CD4-positive, alpha-beta T cell (primary cell): Measurements from ENCODE around the gene TAF3. TPM values are rescaled to one million over a fixed set of nuclear protein-coding genes. Genes with fewer than 3 reads are reported as not detected.

Experiments used
- ATAC-seq: fragments of 200-7000 bp; cut with Tn5 transposase; one replicate; pipeline ENCODE4 v1.10.0; 2022; ENCODE audit warnings: mild to moderate bottlenecking; ENCODE audit not compliant: poor library complexity
- CTCF ChIA-PET: fragments of 350-600 bp; sonication (Branson Sonifier 250); formaldehyde crosslinking; loops from one replicate; lab custom pipeline; 2021; ENCODE audit warnings: antibody characterized with exemption, inconsistent platforms; lab: Charles Lee
- POLR2A ChIA-PET: fragments of 350-600 bp; sonication (Branson Sonifier 250); formaldehyde crosslinking; loops from one replicate; lab custom pipeline; 2021; ENCODE audit warnings: antibody characterized with exemption, inconsistent platforms; lab: Charles Lee
- DNase-seq, 14 experiments: peaks; one replicate each; pipeline ENCODE4 v3.0.0-alpha.2; 2013 to 2020; ENCODE audit warnings: mixed read lengths in 2 of 14
- H3K27ac ChIP-seq, 2 donors: one replicate each; pipeline versions ENCODE4 v1.5.1 to v1.7.0; 2013; ENCODE audit warnings: low read length in 2 of 2, low read depth in 1 of 2, mild to moderate bottlenecking in 1 of 2
- H3K27me3 ChIP-seq, 2 experiments: 1 replicate in 1 of 2; 2 replicates in 1 of 2; pipeline versions ENCODE4 v1.6.1 to v1.7.0; 2013; ENCODE audit warnings: low read length in 2 of 2, control low read depth in 1 of 2, mild to moderate bottlenecking in 1 of 2, moderate library complexity in 1 of 2; ENCODE audit not compliant: insufficient read depth in 2 of 2, control insufficient read depth in 1 of 2
- H3K36me3 ChIP-seq: one replicate; pipeline ENCODE4 v1.6.1; 2013; ENCODE audit warnings: low read length, control low read depth; ENCODE audit not compliant: insufficient read depth
- H3K4me1 ChIP-seq: one replicate; pipeline ENCODE4 v1.6.1; 2013; ENCODE audit warnings: low read length, control low read depth; ENCODE audit not compliant: insufficient read depth
- H3K4me3 ChIP-seq: one replicate; pipeline ENCODE4 v1.5.1; 2013; ENCODE audit warnings: mild to moderate bottlenecking, low read length, moderate library complexity
- H3K9me3 ChIP-seq, 2 experiments: 1 replicate in 1 of 2; 2 replicates in 1 of 2; pipeline versions ENCODE4 v1.6.1 to v1.7.0; 2013; ENCODE audit warnings: low read length in 2 of 2, mild to moderate bottlenecking in 2 of 2, control low read depth in 1 of 2, moderate library complexity in 1 of 2; ENCODE audit not compliant: control insufficient read depth in 1 of 2, insufficient read depth in 1 of 2
- H3K27ac Mint-ChIP-seq: one replicate; pipeline ENCODE4 v1.8.0; 2020; ENCODE audit warnings: mixed read lengths
- H3K27me3 Mint-ChIP-seq: one replicate; pipeline ENCODE4 v1.8.0; 2021; ENCODE audit warnings: mixed read lengths
- H3K36me3 Mint-ChIP-seq: one replicate; pipeline ENCODE4 v1.8.0; 2021; ENCODE audit warnings: low read depth, mixed read lengths
- H3K4me1 Mint-ChIP-seq: one replicate; pipeline ENCODE4 v1.8.0; 2021; ENCODE audit warnings: low read depth, mixed read lengths
- H3K4me3 Mint-ChIP-seq: one replicate; pipeline ENCODE4 v1.8.0; 2020; ENCODE audit warnings: mild to moderate bottlenecking, mixed read lengths
- H3K9me3 Mint-ChIP-seq: one replicate; pipeline ENCODE4 v1.8.0; 2020; ENCODE audit warnings: mixed read lengths
- intact Hi-C, 2 experiments: fragments of 100-400 bp; cut with DNase I in 1 of 2; cut with micrococcal nuclease in 1 of 2; formaldehyde crosslinking; loops; one replicate each; pipeline versions ENCODE4 v1.15.1 to v1.9.0; 2023 to 2025; cut with DNase I, micrococcal nuclease
- total RNA-seq, 174 experiments: library from RNA in 2 of 174; stranded (reverse) in 2 of 174; gene quantifications; one replicate each; pipeline ENCODE4 v1.2.3 and lab custom pipeline; 2021 to 2026
- TF ChIP-seq, protein P1 (sequence below): fragments of 200-600 bp; IDR thresholded peaks from one replicate; pipeline ENCODE4 v1.8.0; 2022; ENCODE audit warnings: antibody characterized with exemption, mild to moderate bottlenecking

TAF3 gene
- total RNA-seq, 2 experiments from 2014 or later: 12.6 to 12.8 TPM

DNA sequence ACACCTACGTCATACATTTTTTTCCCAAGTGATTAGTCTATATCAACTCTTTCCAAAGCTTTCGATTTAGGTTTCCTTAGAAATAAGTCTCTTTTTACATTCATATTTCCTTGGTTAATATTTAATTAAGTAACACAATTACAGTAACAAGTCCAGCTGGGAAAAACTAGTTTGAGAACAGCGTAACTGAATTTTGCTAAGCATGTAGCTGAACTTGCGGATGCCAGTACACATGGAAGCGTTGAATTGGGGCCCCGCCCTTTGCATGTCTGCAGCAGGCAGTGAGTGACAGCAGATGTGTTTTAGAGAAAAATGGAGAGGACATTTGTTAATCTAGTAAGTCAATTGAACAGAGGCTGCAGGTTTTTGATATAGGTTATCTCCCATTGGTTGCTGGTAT lies 72.5 kb downstream of the TAF3 start:
- Histone ChIP-seq H3K27ac (no peak overlapping the region), H3K27me3 (no peaks in the 10 kb centered on the region), H3K4me3 (no peak overlapping the region), H3K4me1 (no peaks in the 10 kb centered on the region), H3K9me3 (no peaks in the 10 kb centered on the region), H3K36me3 (no peaks in the 10 kb centered on the region)
- TF ChIP-seq, protein P1, sequence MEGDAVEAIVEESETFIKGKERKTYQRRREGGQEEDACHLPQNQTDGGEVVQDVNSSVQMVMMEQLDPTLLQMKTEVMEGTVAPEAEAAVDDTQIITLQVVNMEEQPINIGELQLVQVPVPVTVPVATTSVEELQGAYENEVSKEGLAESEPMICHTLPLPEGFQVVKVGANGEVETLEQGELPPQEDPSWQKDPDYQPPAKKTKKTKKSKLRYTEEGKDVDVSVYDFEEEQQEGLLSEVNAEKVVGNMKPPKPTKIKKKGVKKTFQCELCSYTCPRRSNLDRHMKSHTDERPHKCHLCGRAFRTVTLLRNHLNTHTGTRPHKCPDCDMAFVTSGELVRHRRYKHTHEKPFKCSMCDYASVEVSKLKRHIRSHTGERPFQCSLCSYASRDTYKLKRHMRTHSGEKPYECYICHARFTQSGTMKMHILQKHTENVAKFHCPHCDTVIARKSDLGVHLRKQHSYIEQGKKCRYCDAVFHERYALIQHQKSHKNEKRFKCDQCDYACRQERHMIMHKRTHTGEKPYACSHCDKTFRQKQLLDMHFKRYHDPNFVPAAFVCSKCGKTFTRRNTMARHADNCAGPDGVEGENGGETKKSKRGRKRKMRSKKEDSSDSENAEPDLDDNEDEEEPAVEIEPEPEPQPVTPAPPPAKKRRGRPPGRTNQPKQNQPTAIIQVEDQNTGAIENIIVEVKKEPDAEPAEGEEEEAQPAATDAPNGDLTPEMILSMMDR: no peak
- Mint-ChIP-seq H3K27ac (no peak overlapping the region), H3K36me3 (peaks cover 11% of the 10 kb centered on the region), H3K9me3 (no peaks in the 10 kb centered on the region), H3K27me3 (no peaks in the 10 kb centered on the region), H3K4me1 (peaks cover 66% of the 10 kb centered on the region), H3K4me3 (no peak overlapping the region)
- ChIA-PET CTCF (no interaction called here), POLR2A (interaction anchor here (0.8 kb wide), 1 partner anchor 1419 kb away, joined by 4 read pairs; no protein-coding TSS in a partner anchor)
- intact Hi-C loops: no loop called here
- ATAC-seq: no peak
- DNase-seq: no peak

DNA sequence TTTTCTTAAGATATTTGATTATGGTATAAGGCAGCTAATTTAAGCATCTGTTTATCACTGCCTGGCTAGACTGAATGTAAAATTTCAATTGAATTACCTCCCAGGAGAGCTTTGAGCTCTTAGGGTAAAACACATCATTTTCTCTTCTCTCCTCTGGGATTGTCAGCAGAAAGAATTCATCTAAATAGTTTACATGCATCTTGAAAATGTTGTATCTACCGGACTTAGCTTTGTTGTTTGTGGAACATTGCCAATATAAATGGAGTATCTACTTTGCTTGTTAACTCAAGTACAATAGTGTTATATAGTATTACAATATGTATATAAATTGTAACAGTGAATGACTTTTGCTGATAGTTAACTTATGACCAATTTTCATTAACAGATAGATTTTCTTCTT lies 73.3 kb downstream of the TAF3 start:
- Mint-ChIP-seq H3K4me1 (peaks cover 64% of the 10 kb centered on the region), H3K27me3 (no peaks in the 10 kb centered on the region), H3K36me3 (peaks cover 19% of the 10 kb centered on the region), H3K27ac (no peak overlapping the region), H3K9me3 (no peaks in the 10 kb centered on the region), H3K4me3 (no peak overlapping the region)
- ChIA-PET POLR2A (no interaction called here), CTCF (no interaction called here)
- H3K36me3 ChIP-seq: peaks cover 6% of the 10 kb centered on the region
- H3K9me3 ChIP-seq: no peaks in the 10 kb centered on the region
- TF ChIP-seq, protein P1: no peak
- H3K4me3 ChIP-seq: no peak overlapping the region
- DNase-seq: no peak
- no peak overlapping the region for H3K27ac ChIP-seq
- H3K27me3 ChIP-seq: no peaks in the 10 kb centered on the region
- H3K4me1 ChIP-seq: no peaks in the 10 kb centered on the region
- no peak for ATAC-seq
- intact Hi-C loops: no loop called here

DNA sequence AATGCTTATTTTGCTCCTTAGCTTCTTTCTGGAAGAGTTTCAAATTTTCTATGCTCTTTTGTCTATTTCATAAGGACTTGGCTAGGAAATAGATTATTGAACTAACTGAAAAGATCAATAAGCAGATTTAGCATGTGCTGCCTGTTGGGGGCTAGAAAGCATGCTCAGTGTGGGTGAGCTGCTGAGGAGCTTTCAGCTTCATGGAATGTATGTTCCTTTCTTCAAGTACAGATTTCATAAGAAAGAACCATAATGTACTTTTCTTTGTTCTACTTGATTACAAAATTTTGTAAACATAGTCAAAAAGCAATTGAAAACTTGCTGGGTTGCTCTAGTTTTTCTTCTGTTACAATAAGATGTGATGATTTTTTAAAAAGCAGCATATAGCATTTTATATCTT lies 73.8 kb downstream of the TAF3 start:
- Mint-ChIP-seq H3K4me3 (no peak overlapping the region), H3K4me1 (peaks cover 64% of the 10 kb centered on the region), H3K27ac (no peak overlapping the region), H3K9me3 (no peaks in the 10 kb centered on the region), H3K36me3 (peaks cover 25% of the 10 kb centered on the region), H3K27me3 (no peaks in the 10 kb centered on the region)
- ATAC-seq (no peak), DNase-seq (no peak)
- Histone ChIP-seq H3K4me3 (no peak overlapping the region), H3K4me1 (no peaks in the 10 kb centered on the region), H3K27me3 (no peaks in the 10 kb centered on the region), H3K36me3 (peaks cover 11% of the 10 kb centered on the region), H3K27ac (no peak overlapping the region), H3K9me3 (no peaks in the 10 kb centered on the region)
- CTCF ChIA-PET: no interaction called here
- POLR2A ChIA-PET: no interaction called here
- intact Hi-C loops: no loop called here
- TF ChIP-seq, protein P1: no peak
